ENCODE measurements around the gene KRI1.

The KRI1 gene

DNA sequence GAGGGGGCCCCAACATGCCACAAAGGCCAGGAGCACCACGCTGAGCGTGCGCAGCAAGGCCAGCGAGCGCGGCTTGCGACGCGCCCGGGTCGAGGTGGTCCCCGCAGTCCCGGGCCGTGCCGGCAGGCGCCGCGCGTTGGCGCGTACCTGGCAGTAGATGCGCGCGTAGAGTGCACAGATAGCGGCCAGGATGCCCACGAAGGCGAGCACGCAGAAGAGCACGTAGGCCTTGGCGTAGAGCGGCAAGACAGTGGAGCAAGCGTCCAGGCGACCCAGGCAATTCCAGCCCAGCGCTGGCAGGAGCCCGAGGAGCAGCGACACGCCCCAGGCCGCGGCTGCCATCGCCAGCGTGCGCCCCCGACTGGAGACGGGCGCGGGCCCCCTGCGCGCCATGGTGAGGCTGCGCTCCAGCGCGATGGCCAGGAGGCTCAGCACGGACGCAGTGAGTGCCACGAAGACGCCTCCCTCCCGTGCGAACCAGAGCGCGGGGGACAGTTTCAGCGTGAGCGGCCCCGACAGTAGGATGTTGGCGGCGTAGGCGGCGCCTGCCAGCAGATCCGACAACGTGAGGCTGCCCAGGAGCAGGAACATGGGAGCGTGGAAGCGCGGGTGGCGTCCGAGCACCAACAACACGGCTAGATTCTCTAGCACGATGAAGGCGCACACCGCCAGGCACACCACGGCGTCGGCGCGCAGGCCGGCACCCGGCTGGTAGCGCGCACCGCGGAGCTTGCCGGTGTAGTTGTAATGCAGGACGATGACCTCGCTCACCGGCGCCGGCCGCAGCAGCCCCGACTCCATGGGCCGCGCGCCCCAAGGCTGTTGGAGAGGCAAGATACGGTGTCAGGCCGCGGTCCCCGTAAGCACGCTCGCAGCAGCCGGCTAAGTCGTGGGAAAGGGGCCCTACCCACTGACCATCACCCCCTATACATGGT is 51.3 kb downstream of the KRI1 start:
- DNase-seq: no peak
- H3K4me1 ChIP-seq (ENCODE audit: low read length): no peaks in the 10 kb centered on the region
- peaks cover 71% of the 10 kb centered on the region for H3K27me3 ChIP-seq (replicated peaks; ENCODE audit: insufficient read depth, low read length)
- H3K36me3 ChIP-seq (replicated peaks; ENCODE audit: insufficient read depth, low read length): no peaks in the 10 kb centered on the region
- H3K9me3 ChIP-seq (replicated peaks; ENCODE audit: insufficient read depth, low read length): no peaks in the 10 kb centered on the region
- TF ChIP-seq, protein P1, sequence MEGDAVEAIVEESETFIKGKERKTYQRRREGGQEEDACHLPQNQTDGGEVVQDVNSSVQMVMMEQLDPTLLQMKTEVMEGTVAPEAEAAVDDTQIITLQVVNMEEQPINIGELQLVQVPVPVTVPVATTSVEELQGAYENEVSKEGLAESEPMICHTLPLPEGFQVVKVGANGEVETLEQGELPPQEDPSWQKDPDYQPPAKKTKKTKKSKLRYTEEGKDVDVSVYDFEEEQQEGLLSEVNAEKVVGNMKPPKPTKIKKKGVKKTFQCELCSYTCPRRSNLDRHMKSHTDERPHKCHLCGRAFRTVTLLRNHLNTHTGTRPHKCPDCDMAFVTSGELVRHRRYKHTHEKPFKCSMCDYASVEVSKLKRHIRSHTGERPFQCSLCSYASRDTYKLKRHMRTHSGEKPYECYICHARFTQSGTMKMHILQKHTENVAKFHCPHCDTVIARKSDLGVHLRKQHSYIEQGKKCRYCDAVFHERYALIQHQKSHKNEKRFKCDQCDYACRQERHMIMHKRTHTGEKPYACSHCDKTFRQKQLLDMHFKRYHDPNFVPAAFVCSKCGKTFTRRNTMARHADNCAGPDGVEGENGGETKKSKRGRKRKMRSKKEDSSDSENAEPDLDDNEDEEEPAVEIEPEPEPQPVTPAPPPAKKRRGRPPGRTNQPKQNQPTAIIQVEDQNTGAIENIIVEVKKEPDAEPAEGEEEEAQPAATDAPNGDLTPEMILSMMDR (IDR thresholded peaks at IDR 0.05; ENCODE audit: low read length): no peak
- no peak for TF ChIP-seq EZH2phosphoT487 (IDR thresholded peaks at IDR 0.05; ENCODE audit: low read length)
- TF ChIP-seq EZH2 (optimal IDR thresholded peaks at IDR 0.05; ENCODE audit: low read depth, low read length): no peak
- H2AFZ ChIP-seq (ENCODE audit: low read length): no peak overlapping the region
- H3K9ac ChIP-seq (ENCODE audit: low read length): no peak overlapping the region
- no peaks in the 10 kb centered on the region for H3K79me2 ChIP-seq (ENCODE audit: low read length)
- H3K9me2 ChIP-seq (replicated peaks; ENCODE audit: insufficient read depth, low read length): no peaks in the 10 kb centered on the region
- no peak overlapping the region for H3K27ac ChIP-seq (ENCODE audit: low read length)
- H4K20me1 ChIP-seq (ENCODE audit: insufficient read depth, low read length): no peaks in the 10 kb centered on the region
- H3K4me3 ChIP-seq (ENCODE audit: low read length): no peak overlapping the region
- H3F3A ChIP-seq (ENCODE audit: insufficient read depth, low read length): no peaks in the 10 kb centered on the region
- H3K4me2 ChIP-seq (ENCODE audit: low read depth, low read length): no peak overlapping the region

DNA sequence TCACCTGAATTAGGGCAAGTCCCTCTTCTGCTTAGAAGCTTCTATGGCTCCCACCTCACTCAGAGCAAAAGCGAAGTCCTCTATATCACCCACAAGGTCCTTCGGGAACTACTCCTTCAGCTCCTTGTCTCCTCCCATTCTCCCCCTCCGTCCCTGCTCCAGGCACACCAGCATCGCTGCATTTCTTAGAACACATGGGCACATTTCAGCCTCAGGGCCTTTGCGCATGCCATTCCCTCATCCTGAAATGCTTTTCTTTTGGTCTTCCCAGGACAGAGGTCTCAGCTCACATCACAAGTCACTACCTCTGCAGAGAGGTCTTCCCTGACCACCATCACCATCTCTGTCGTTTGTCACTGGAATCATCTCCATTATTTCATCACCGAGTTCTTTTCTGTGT is 52.6 kb downstream of the KRI1 start:
- Histone ChIP-seq H3K9me2 (replicated peaks; ENCODE audit: insufficient read depth, low read length) (no peaks in the 10 kb centered on the region), H3K9me3 (replicated peaks; ENCODE audit: insufficient read depth, low read length) (no peaks in the 10 kb centered on the region), H3K27ac (ENCODE audit: low read length) (no peak overlapping the region), H3K36me3 (replicated peaks; ENCODE audit: insufficient read depth, low read length) (no peaks in the 10 kb centered on the region), H3K79me2 (ENCODE audit: low read length) (no peaks in the 10 kb centered on the region), H3F3A (ENCODE audit: insufficient read depth, low read length) (no peaks in the 10 kb centered on the region), H3K27me3 (replicated peaks; ENCODE audit: insufficient read depth, low read length) (peaks cover 59% of the 10 kb centered on the region), H2AFZ (ENCODE audit: low read length) (no peak overlapping the region), H3K4me1 (ENCODE audit: low read length) (peaks cover 5% of the 10 kb centered on the region; the same call in 1 of the 2 replicates), H3K4me2 (ENCODE audit: low read depth, low read length) (no peak overlapping the region), H3K4me3 (ENCODE audit: low read length) (no peak overlapping the region), H3K9ac (ENCODE audit: low read length) (no peak overlapping the region), H4K20me1 (ENCODE audit: insufficient read depth, low read length) (no peaks in the 10 kb centered on the region)
- no peak for DNase-seq
- TF ChIP-seq EZH2phosphoT487 (IDR thresholded peaks at IDR 0.05; ENCODE audit: low read length): no peak
- TF ChIP-seq EZH2 (optimal IDR thresholded peaks at IDR 0.05; ENCODE audit: low read depth, low read length): no peak
- TF ChIP-seq, protein P1 (IDR thresholded peaks at IDR 0.05; ENCODE audit: low read length): no peak

DNA sequence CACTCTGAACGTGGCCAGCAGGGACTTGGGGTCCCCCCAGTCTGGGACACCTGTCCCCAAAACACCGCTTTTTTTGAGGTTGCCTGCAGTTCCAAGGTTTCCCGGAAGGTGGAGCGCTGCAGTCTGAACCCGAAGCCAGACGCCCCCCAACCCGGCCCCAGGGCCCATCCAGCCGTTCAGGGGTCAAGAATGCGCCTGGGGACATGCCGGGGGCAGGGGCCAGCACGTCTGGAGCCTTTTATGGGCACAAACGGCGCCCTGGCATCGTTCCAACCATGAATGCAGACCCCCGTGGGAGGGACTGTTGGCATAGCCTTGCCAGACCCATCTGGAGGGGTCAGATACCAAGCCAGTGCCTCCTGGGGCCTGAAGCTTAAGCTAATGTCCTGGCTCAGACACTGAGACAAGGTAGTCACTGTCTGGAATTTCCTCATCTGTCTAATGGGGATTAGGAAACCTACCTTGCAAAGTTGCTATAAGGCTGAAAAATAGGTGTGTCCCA is 55.5 kb downstream of the KRI1 start:
- Histone ChIP-seq H3K27me3 (replicated peaks; ENCODE audit: insufficient read depth, low read length) (peaks cover 30% of the 10 kb centered on the region), H3K27ac (ENCODE audit: low read length) (no peak overlapping the region), H3K4me2 (ENCODE audit: low read depth, low read length) (peak overlapping the region; percentile 66), H3K79me2 (ENCODE audit: low read length) (no peaks in the 10 kb centered on the region), H4K20me1 (ENCODE audit: insufficient read depth, low read length) (no peaks in the 10 kb centered on the region), H3K9me3 (replicated peaks; ENCODE audit: insufficient read depth, low read length) (no peaks in the 10 kb centered on the region), H3K36me3 (replicated peaks; ENCODE audit: insufficient read depth, low read length) (no peaks in the 10 kb centered on the region), H3K9ac (ENCODE audit: low read length) (no peak overlapping the region), H3F3A (ENCODE audit: insufficient read depth, low read length) (0 out of 2 replicates have a peak, but pooled peaks cover 4% of the 10 kb centered on the region), H3K9me2 (replicated peaks; ENCODE audit: insufficient read depth, low read length) (no peaks in the 10 kb centered on the region), H3K4me3 (ENCODE audit: low read length) (no peak overlapping the region), H3K4me1 (ENCODE audit: low read length) (peaks cover 5% of the 10 kb centered on the region; the same call in 1 of the 2 replicates), H2AFZ (ENCODE audit: low read length) (peak overlapping the region; percentile 69)
- no peak for TF ChIP-seq EZH2phosphoT487 (IDR thresholded peaks at IDR 0.05; ENCODE audit: low read length)
- TF ChIP-seq, protein P1 (IDR thresholded peaks at IDR 0.05; ENCODE audit: low read length): peak; percentile 80
- peak; percentile 48 for DNase-seq

All from MM.1S (cell line).